ELR (cell line): ENCODE measurements around the gene SLC6A2.

Experiments
- DNase-seq: peaks from one replicate; pipeline ENCODE4 v3.0.0-alpha.2; 2015; ENCODE audit warnings: low read depth

Gene SLC6A2

DNA sequence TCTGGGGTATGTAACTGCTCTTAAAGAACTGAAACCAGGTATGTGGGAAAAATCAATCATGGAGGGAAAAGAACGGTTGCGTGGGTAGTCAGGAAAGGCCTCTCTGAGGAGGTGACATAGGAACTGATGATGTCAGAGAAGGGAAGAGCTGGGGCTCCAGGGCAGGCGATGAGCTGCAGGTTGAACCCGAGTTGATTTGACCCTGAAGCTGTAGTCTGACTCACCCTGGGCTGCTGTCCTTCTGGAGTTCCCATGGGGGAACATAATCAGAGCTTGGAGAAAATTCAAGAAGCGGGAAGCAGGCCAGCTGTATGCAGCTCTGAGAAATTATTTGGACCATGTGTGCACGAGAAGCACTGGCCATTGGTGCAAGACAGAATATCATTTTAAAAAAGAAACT lies 16.7 kb downstream of the SLC6A2 start:
- DNase-seq, result no peak

DNA sequence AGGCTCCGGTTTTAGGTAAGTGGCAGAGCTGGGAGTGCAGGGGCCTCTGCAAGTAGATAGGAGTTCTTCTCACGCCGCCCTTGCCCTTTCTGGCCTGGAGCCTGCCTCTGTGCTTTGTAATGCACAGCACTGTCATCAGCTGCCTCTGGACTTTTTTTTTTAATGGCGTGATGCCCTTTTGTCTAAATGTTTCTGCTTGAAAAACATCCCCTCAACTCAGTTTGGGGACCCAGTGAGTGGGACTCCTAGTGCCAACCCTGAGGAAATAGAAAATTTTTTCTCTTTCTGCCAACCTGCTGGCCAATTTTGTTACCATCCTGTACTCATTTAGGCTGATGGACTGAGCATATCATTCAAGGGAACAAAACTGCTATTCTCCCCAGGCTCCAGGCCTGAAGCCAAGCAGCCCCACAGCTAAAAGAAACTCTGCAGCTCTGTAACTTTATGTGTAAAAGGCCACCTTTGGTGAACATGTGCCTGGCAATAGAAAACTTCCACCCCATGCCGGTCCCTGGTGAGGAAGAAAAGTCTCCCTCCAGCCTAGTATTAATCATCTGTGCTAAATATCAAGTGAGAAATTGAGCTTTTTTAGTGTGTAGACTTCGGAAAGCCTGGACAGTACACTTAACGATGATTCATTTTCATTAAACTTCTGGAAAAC lies 22.5 kb downstream of the SLC6A2 start:
- DNase-seq, result no peak

DNA sequence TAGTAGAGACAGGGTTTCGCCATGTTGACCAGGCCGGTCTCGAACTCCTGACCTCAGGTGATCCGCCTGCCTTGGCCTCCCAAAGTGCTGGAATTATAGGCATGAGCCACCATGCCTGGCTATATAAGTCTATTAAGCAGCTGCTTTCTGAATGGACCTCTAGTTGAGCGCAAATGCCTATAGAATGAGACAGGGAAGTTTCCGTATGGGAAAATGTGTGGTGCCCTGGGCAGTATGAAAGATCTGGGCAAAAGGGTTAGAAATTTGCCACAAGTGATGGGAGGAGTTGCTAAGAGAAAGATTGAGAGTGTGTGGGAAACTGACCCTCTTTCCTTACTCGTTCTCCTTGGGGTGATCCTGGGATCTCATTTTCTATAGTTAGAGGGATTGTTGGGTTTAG lies 26.3 kb downstream of the SLC6A2 start:
- no peak for DNase-seq

DNA sequence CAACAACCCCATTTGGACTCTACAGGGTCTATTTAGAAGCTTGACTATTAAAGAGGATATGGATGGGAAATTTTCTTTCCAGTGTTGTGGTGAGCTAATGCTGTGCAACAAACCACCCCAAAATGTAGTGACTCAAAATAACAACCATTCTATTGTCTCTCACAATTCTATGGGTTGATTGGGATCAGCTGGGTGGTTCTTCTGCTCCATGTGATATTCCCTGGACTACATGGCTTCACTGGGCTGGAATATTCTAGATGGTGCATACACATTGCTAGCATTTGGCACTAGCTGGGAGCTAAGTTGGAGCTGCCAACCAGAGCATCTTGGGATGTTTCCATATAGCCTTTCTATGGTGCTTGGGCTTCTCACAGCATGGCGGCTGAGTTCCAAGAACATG lies 30.2 kb downstream of the SLC6A2 start:
- DNase-seq, result no peak

DNA sequence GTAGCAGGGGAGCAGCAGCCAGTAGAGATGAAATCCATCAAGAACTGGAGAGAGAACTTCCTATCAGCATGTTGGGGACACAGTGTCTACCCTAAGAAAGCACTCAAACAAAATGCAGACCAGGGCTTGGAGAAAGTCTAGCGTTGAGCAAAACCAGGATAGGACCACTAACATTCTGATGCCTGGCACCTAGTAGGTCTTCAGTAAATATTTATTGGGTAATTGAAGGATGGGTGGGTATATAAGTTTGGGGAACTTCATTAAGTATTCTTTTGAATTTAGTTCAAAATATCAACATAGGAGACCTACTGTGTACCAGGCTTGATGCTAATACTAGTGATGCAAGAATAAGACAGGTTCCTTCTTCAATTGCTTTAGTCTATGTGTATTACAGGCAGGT lies 30.9 kb downstream of the SLC6A2 start:
- no peak for DNase-seq

DNA sequence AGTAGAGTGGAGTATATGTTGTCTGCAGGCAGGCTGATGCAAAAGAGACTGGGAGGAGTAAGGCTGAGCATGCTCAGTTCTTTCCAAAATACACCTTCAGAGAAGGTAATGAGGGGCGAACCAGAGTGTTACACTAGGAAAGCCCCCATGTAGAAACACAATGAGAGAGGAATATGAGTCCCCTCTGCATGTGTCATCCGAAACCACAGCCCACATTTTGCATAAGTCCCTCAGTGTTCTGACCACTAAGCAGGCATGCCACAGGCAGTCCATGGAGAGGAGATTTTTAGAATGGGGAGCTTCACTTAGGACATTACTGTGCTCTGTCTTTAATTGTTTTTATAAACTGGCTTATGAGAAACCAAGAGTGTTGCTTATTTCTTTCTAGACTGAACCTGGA lies 32.0 kb downstream of the SLC6A2 start:
- no peak for DNase-seq

DNA sequence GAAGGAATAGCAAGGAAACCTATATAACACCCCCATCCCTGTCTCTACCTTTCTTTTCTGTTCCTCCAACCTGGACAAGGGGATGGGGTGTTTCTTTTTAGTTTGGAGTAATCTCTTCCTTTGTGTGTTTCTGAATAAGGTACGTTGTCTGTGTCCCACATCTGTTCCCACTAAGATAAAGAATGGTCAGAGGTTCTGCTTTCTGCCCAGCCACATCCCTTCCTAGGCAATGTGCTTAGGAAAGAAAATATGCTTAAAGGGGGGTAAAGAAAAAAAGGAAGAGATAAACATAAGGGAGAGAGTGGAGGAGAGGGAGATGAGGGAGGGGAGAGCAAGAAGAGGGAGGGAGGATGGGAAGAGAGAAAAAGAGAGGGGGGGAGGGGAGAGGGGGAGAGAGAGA lies 35.1 kb downstream of the SLC6A2 start:
- no peak for DNase-seq

DNA sequence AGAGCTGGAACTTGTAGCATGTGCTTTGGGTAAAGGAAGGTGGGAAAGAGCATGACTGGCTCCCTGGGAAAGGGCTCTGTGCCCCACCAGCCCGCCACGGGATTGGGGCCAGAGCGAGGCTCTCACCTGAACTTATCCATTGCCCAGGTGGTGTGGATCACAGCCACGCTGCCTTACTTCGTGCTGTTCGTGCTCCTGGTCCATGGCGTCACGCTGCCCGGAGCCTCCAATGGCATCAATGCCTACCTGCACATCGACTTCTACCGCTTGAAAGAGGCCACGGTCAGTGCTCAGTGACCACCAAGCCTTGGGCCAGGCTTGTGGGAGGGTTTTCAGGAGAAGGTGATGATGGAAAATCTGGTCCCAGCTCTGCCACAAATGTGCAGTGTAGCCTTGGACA lies 36.0 kb downstream of the SLC6A2 start:
- DNase-seq, result no peak

DNA sequence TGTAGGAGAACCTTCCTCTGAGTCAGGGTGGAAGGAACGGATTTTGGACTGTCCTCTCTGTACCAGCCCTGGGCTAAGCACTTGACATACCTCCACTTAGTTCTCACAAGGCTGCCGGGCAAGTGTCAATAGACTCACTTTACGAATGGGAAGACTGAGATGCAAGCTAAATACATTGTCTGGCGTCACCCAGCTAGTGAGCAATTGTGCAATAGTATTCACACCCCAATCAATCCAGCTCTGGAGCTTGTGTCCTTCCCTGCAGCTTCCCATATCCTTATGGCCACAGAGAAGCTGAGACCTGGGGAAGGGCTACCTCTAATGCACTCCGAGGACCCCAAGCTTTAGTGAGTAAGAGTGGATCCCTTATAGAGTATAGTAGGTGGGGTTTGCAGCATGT lies 39.8 kb downstream of the SLC6A2 start:
- no peak for DNase-seq

DNA sequence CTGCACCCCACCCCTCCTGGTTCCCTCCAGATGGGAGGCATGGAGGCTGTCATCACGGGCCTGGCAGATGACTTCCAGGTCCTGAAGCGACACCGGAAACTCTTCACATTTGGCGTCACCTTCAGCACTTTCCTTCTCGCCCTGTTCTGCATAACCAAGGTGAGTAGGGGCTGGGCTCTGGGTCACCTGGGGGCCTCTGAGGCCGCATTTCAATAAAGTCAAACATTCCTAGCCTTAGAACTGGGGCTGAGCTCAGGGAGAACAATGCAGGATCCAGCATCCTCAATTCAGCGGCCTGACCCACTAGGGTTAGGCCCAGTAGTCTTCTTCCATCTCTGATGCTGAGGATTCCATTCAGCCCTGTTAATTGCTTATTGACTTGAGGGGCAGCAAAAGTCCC lies 42.1 kb downstream of the SLC6A2 start:
- no peak for DNase-seq

DNA sequence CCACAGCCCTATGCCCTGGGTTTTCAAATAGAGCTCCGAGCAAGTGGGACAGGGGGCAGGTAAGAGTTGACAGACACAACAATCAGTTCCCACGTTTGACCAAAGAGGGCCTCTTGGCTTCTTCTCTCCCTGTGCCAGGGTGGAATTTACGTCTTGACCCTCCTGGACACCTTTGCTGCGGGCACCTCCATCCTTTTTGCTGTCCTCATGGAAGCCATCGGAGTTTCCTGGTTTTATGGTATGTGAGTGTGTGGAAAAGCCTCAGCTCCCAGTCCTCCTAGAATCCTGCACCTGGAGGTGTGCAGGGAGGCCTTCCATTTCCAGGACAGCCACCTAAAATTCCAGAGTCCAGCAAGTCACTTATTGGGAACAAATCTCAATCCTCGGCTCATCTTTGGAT lies 42.5 kb downstream of the SLC6A2 start:
- no peak for DNase-seq

DNA sequence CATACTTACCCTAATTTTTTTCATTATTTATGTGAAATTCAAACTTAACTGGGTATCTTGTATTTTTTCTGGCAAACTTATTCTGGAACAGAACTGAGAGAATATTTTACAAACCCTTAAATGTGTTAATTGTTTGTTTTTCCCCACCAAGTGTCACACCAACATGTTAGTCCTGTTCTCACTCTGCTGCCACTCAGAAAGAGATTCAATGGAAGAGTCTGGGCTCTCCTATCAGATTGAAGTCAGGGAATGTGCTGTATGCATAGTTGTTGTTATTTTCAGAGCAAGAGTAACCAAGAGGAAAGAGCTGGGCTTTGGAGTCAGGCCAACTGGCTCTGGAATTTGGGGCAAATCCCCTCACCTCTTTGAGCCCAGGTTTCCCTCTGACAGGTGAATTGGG lies 43.2 kb downstream of the SLC6A2 start:
- DNase-seq, result no peak

DNA sequence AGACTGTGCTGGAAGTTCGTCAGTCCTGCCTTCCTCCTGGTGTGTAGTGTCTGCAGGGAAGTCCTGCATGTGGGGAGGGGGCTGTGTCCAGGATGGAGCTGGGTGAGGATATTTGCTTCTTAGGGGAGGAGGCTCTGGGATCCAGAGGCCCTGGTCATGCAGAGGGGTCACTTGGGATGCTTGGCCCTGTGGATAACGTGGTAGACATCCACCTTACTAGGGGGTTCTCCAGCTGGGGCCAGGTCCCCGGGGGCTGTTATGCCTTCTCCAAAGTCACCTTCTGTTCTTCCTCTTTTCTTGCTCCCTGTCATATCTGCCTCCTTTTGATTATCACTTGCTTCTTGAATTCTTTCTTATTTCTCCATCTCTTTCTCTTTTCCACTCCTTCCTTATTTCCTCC lies 43.8 kb downstream of the SLC6A2 start:
- DNase-seq, result no peak

DNA sequence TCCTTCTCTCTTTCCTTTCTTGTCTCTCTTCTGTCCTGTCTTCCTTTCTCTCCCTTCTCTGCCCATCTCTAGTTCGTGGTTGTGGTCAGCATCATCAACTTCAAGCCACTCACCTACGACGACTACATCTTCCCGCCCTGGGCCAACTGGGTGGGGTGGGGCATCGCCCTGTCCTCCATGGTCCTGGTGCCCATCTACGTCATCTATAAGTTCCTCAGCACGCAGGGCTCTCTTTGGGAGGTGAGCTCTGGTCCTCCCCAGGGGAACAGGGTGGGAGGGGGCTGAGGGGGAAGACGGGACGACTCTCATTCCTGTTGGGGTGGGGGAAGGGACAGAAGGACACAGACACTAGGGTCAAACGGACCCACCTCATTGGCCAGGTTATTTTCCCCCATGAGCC lies 44.3 kb downstream of the SLC6A2 start:
- DNase-seq, result no peak

DNA sequence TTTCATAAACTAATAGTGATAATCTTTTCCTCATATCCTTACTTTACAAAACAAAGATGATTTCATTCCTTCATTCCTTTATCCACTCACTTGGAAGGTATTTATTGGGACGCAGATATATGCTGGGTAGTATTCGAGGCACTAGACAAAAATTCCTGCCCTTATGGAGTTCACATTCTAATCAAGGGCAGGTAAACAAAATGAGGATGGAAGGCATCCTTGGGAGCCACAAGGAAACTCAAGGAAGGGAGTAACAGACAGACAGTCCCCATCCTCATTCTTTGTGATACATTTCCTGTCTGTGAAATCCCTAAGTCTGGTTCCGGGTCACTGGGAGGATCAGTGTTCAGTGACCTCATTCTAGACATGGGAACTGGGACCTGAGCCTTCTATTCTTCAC lies 45.2 kb downstream of the SLC6A2 start:
- no peak for DNase-seq

DNA sequence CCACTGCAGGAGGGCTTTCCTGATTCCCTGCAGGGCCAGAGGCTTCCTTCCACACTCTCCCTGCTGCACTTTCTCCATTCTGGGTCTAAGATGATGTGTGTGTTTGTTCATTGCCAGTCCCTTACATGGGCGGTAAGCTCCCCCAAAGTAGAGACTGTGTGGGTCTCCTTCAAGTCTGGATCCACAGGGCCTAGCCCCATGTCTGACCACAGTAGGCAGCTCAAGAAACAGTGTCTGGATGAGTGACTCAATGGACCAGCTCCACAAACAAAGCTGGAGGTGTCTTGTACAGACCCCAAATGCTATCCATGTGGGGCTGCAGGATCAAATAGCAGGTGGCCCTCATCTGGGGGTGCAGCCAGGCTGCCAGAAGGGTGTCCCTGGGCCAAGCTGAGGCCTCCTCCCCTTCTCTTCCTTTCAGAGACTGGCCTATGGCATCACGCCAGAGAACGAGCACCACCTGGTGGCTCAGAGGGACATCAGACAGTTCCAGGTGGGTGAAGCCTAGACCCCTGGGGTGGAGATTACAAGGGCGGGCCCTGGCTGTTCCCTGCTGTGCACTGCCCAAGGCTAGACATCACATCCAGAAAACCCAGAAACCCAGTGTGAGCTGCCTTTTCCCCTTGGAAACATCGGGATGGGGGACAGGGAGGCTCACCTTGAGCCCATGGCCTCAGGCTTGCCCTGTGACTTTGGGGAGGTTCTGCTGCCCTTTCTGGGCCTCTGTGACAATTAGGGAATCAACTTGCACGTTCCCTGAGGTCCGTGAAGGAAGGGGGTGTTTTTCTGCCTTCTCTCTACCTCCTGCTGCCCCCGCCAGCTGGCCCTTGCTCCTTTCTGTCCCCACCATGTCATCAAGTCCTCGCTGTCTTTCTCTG lies 45.9 kb downstream of the SLC6A2 start:
- DNase-seq, result peak; percentile 67

DNA sequence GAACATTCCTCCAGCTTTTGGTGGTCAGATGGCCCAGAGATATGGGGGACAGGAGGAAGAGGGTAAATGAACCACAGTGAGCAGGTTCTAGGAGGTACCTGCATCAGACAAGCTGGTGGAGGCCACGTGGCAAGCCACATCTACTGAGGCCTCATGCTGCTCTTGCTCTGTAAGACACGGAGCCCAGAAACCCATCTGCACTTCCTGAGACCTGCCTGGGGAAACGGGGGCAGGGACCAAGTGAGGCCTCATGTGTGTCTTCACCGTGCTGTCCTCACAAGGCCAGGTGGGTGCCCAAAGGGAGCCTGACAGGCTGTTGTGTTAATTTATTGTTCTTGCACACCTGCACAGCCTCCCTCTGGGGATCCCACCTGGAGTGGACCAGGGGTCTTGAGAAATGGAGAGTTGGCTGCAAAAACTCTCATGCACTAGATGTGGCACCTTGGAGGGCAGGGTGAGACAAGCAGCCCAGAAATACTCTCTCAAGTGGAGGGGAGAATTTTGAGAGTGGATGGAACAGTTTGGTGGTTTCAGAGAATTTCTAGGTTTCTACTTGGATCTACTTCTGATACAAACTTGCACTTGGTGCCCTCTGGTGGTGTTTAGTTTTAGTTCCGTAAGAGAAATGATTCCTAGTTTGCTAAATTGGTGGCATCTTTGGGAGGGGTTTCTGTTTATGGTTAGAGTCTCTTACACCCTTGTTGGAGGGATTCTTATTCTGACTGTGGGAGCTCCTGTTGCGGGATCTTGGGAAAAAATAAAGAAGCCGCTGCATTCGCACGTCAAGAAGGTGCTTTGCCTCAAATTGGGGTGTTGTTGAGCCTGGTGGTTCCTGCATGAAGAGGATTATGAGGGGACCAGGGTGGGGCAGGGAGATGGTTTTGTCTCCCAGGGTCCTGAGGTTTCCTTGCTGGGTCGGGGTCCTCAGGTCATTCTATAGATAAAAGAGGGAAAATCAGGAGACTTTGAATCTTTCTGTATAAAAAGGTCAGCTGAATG lies 47.5 kb downstream of the SLC6A2 start:
- DNase-seq, result peak; percentile 72

DNA sequence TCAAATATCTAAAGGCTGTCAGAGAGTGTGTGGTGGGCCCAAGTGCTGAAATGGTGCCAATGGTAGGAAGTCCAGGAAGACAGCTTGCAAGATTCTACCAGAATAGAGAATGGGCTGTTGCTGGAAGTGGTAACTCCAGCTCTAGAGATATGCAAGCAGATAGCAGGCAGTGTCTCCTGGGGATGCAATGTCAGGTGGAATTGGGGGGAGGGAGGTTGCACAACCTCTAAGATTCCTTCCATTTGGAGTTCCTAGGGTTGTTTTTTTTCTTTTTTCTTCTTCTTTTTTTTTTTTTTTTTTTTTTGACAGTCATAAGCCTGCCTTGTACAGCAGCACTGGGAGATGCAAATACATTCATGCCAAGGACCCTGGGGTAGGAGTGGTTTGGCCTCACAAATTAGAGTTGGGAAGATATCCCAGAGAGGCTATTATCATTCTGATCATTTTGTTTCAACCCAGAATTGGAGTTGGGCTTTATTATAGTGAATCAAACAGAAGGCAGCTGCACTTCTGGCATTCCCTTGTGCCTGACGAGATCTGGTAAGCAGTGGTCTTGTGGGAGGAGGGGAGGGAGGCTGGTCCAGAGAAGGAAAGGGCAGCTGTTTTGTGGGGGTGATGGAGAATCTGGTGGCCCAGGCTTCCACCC lies 51.1 kb downstream of the SLC6A2 start:
- DNase-seq, result no peak

DNA sequence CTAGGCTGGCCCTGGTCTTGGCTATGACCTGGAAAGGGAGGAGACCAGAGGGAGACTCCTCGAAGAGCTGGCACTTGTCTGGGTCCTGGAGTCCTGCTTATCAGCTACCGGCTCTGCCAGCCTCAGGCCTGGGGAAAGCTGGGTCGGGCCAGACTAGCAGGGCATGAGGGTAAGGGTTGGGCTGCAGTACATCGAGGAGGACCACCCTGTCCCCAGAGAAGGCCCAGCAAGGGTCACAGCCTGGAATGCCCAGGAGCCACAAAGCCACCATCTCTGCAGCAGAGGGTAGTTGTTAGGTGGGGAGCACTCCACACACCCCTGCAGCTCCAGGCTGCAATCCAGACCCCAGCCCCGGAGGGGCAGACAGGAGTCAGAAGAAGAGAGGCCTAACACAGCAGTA lies 54.0 kb downstream of the SLC6A2 start:
- no peak for DNase-seq

DNA sequence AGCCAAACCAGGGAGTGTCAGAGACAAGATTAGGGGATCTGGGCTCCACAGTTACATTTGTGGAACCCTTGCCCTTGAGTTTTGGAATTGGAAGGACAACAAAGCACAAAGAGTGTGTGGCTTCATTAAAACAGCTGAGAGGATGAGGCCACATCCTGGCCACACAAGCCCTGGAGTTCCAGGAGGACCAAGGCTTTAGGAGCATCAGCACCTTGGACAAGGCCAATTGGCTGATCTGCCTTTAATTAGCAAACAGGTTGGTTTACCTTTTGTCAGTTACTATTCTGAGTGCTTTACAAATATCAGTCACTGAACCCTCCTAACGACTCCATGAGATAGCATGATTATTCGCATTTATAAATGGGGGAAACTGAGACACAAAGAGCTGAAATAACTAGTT lies 54.7 kb downstream of the SLC6A2 start:
- no peak for DNase-seq

DNA sequence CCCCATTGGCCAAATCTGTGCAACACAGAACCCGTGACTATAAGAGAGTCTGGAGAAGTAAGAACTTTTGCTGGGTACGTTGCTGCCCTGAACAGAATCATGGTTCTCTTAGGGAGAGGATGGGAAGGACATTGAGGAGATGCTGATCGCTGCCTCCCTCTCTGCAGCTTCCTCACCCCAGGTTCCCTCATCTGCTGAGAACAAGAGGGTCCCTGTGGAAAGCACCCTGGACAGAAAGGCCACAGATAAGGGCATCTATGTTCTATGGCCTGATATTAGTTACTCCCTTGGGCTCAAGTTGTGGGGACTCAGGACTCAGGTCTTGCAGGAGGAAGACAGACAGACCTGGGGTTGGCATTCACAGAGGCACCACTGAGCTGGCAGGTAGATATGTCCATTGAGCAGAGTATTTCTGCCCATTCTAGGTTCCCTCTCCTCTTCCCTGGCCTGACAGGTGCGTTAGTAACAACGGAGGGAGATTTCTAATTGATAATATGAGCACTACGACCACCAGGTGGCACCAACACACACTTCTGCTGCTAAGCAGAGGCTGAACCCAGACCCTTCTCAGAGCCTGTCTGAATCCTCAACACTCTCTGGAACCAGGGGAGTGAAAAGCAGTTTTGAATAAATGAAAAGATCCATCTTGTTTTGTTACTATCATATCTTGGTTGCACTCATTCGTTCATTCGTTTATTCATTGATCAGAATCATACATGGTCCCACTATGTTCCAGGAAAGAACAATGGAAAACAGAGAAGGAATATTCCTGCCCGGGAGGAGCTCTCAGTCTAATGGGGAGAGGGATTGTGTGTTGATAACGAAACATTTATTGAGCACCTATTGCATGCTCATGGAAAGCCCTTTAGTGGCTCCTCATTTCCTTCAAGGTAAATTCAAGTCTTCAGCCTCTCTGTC lies 56.4 kb downstream of the SLC6A2 start:
- peak; percentile 68 for DNase-seq
